ENCODE data around the gene FSTL3. TPM values are rescaled to one million over a fixed set of nuclear protein-coding genes. Genes with fewer than 3 reads are reported as not detected.

The FSTL3 gene
- total RNA-seq, 1 experiment from 2014 or later = 29.1 TPM

DNA sequence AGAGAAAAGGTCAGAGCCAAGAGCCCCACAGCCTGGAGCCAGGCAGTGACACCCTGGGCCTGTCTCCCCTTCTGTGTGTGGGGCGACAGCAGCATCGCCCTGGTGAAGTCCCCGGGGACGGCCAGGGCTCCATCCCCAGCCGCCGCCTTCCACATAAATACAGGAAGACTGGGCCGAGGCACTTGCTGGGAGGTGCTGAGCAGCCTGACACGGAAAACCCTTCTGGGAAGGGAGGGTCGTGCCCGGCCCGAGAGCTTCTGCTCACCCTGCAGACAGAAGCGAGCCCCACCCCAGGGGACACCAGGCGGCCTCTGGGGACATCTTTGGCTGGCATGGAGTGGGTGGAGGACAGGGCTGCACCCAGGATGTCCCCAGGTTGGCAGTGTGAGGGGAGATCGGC is 31.4 kb upstream of the FSTL3 start:
- H3K4me2 ChIP-seq (ENCODE audit: low read length) = no peak overlapping the region
- no peaks in the 10 kb centered on the region for H3K27me3 ChIP-seq (ENCODE audit: insufficient read depth, low read length)
- no peak overlapping the region for H3K27ac ChIP-seq (ENCODE audit: low read depth, low read length)
- H3K9ac ChIP-seq (ENCODE audit: low read length) = no peak overlapping the region
- ChIA-PET CTCF (no interaction called here), RAD21 (ENCODE audit: low non-redundant PET in 1 of 2, low total read pairs in 2 of 2, uncharacterized antibody in 2 of 2, unreplicated experiment in 2 of 2) (no interaction called here), POLR2A (no interaction called here)
- peaks cover 3% of the 10 kb centered on the region; the same call in 1 of the 2 replicates for H3K79me2 ChIP-seq (ENCODE audit: insufficient read depth, low read length)
- intact Hi-C loops (cut with micrococcal nuclease) = no loop called here
- no peaks in the 10 kb centered on the region for H3K9me2 ChIP-seq (ENCODE audit: insufficient read depth)
- no peak overlapping the region for H2AFZ ChIP-seq (ENCODE audit: low read depth, low read length, poor library complexity, severe bottlenecking)
- ATAC-seq (no peak), DNase-seq (ENCODE audit: low read depth, low spot score) (no peak)
- peaks cover 0 to 8% of the 10 kb centered on the region in 2 experiments; a peak in 1 of 4 replicates for H3K4me1 ChIP-seq (ENCODE audit: control insufficient read depth in 1 of 2, insufficient read depth in 2 of 2, low read length in 2 of 2)
- BruUV-seq (replicated peaks) = no TSS peak
- no peak overlapping the region for H3K4me3 ChIP-seq (replicated peaks in 1 of 2; ENCODE audit: low read depth in 1 of 2, low read length in 2 of 2)
- H3K36me3 ChIP-seq (ENCODE audit: control insufficient read depth in 1 of 2, insufficient read depth in 2 of 2, low read length in 2 of 2) = peaks cover 5 to 19% of the 10 kb centered on the region in 2 experiments; a peak in 3 of 4 replicates
- TF ChIP-seq, protein P1, sequence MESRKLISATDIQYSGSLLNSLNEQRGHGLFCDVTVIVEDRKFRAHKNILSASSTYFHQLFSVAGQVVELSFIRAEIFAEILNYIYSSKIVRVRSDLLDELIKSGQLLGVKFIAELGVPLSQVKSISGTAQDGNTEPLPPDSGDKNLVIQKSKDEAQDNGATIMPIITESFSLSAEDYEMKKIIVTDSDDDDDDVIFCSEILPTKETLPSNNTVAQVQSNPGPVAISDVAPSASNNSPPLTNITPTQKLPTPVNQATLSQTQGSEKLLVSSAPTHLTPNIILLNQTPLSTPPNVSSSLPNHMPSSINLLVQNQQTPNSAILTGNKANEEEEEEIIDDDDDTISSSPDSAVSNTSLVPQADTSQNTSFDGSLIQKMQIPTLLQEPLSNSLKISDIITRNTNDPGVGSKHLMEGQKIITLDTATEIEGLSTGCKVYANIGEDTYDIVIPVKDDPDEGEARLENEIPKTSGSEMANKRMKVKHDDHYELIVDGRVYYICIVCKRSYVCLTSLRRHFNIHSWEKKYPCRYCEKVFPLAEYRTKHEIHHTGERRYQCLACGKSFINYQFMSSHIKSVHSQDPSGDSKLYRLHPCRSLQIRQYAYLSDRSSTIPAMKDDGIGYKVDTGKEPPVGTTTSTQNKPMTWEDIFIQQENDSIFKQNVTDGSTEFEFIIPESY (IDR thresholded peaks at IDR 0.05; ENCODE audit: extremely low read depth, insufficient replicate concordance, low read length) = no peak
- TF ChIP-seq SP1 (IDR thresholded peaks at IDR 0.05; ENCODE audit: low read depth) (no peak), YY1 (IDR thresholded peaks at IDR 0.05; ENCODE audit: extremely low read depth, insufficient replicate concordance, low read depth, low read length) (no peak), POLR2AphosphoS5 (IDR thresholded peaks at IDR 0.05; ENCODE audit: low read depth, low read length) (no peak), EGR1 (IDR thresholded peaks at IDR 0.05; ENCODE audit: low read depth) (no peak), FOSL1 (IDR thresholded peaks at IDR 0.05; ENCODE audit: low read depth) (no peak)
- TF ChIP-seq, protein P2, sequence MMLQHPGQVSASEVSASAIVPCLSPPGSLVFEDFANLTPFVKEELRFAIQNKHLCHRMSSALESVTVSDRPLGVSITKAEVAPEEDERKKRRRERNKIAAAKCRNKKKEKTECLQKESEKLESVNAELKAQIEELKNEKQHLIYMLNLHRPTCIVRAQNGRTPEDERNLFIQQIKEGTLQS (IDR thresholded peaks at IDR 0.05) = no peak
- TF ChIP-seq, protein P3, sequence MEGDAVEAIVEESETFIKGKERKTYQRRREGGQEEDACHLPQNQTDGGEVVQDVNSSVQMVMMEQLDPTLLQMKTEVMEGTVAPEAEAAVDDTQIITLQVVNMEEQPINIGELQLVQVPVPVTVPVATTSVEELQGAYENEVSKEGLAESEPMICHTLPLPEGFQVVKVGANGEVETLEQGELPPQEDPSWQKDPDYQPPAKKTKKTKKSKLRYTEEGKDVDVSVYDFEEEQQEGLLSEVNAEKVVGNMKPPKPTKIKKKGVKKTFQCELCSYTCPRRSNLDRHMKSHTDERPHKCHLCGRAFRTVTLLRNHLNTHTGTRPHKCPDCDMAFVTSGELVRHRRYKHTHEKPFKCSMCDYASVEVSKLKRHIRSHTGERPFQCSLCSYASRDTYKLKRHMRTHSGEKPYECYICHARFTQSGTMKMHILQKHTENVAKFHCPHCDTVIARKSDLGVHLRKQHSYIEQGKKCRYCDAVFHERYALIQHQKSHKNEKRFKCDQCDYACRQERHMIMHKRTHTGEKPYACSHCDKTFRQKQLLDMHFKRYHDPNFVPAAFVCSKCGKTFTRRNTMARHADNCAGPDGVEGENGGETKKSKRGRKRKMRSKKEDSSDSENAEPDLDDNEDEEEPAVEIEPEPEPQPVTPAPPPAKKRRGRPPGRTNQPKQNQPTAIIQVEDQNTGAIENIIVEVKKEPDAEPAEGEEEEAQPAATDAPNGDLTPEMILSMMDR (IDR thresholded peaks at IDR 0.05 in 2 of 3, conservative IDR thresholded peaks at IDR 0.05 in 1 of 3; ENCODE audit: borderline replicate concordance in 1 of 3, insufficient read depth in 1 of 3, low read depth in 2 of 3, low read length in 2 of 3) = no peak
- no peaks in the 10 kb centered on the region for H4K20me1 ChIP-seq (ENCODE audit: insufficient read depth)
- H3K9me3 ChIP-seq (ENCODE audit: control insufficient read depth in 1 of 2, insufficient read depth in 1 of 2, low read depth in 1 of 2, low read length in 2 of 2) = no peaks in the 10 kb centered on the region
